HepG2 (cell line): ENCODE measurements around the gene NT5C1A. TPM values are rescaled to one million over a fixed set of nuclear protein-coding genes. Genes with fewer than 3 reads are reported as not detected.

ENCODE experiments used
- FOXO4 ChIP-seq: sonication (generic); formaldehyde crosslinking; conservative IDR thresholded peaks from 2 replicates; pipeline ENCODE4 v1.8.1; 2023; ENCODE audit warnings: missing genetic modification reagents
- MXI1 ChIP-seq: IDR thresholded peaks from 3 replicates; pipeline ENCODE4 v1.6.1; 2012; ENCODE audit warnings: low read depth, low read length, inconsistent platforms, borderline replicate concordance
- NRL ChIP-seq: sonication (generic); formaldehyde crosslinking; IDR thresholded peaks from 2 replicates; pipeline ENCODE4 v1.5.0; 2020; ENCODE audit warnings: missing genetic modification reagents, mild to moderate bottlenecking, moderate library complexity, borderline replicate concordance
- PCBP2 ChIP-seq: fragments of 200-400 bp; formaldehyde crosslinking; optimal IDR thresholded peaks from 2 replicates; pipeline ENCODE3; 2018; ENCODE audit warnings: low read length, low read depth; ENCODE audit not compliant: poor library complexity, severe bottlenecking
- POLR2G ChIP-seq: fragments of 200-400 bp; formaldehyde crosslinking; IDR thresholded peaks from 2 replicates; pipeline ENCODE4 v1.6.1; 2018; ENCODE audit warnings: mild to moderate bottlenecking, low read depth, low read length, moderate library complexity
- PRPF4 ChIP-seq: fragments of 200-400 bp; formaldehyde crosslinking; IDR thresholded peaks from 2 replicates; pipeline ENCODE4 v1.6.1; 2016; ENCODE audit warnings: low read length, low read depth; ENCODE audit not compliant: poor library complexity, severe bottlenecking
- ZBTB40 ChIP-seq, 2 experiments: fragments of 450-650 bp in 1 of 2; sonication (generic) in 1 of 2; formaldehyde crosslinking in 1 of 2; IDR thresholded peaks; 2 replicates each; pipeline versions ENCODE4 v1.6.1 to v1.8.0; 2016 to 2022; ENCODE audit warnings: antibody characterized with exemption in 1 of 2, mild to moderate bottlenecking in 1 of 2, missing genetic modification reagents in 1 of 2
- ZNF629 ChIP-seq: sonication (generic); formaldehyde crosslinking; conservative IDR thresholded peaks from 2 replicates; pipeline ENCODE4 v1.5.0; 2020; ENCODE audit warnings: missing genetic modification reagents
- ZNF792 ChIP-seq: IDR thresholded peaks from 2 replicates; pipeline ENCODE4 v1.6.1; 2016
- ZSCAN21 ChIP-seq: sonication (generic); formaldehyde crosslinking; IDR thresholded peaks from 2 replicates; pipeline ENCODE4 v1.8.0; 2022; ENCODE audit warnings: mild to moderate bottlenecking, missing genetic modification reagents, moderate library complexity, borderline replicate concordance
- polyA plus RNA-seq, 8 experiments: library from polyadenylated mRNA; depleted of rRNA in 3 of 8; stranded (reverse) in 7 of 8; unstranded in 1 of 8; fragments of >200 nt; fragmentation: Illumina TruSeq in 4 of 8; extraction: Trizol in 4 of 8; gene quantifications; 2 replicates each; pipeline versions ENCODE4 v1.2.1 to v1.2.3, GENCODE V29; 2011 to 2016; ENCODE audit warnings: low read depth in 4 of 8, missing spikeins in 1 of 8, mixed read lengths in 1 of 8; ENCODE audit not compliant: insufficient read depth in 1 of 8
- total RNA-seq, 5 experiments: library from RNA; depleted of rRNA; stranded (reverse); fragments of >200 nt; fragmentation: Illumina TruSeq; extraction: Trizol; gene quantifications; 2 replicates each; pipeline ENCODE4 v1.2.3, GENCODE V29; 2016; ENCODE audit warnings: low read depth in 1 of 5
- TF ChIP-seq, protein P1 (sequence below): IDR thresholded peaks from 2 replicates; pipeline ENCODE4 v1.6.1; 2016; ENCODE audit warnings: low read depth, missing genetic modification reagents, missing compliant biosample characterization
- TF ChIP-seq, protein P2 (sequence below), 2 experiments: fragments of 450-650 bp in 1 of 2; sonication (generic) in 1 of 2; formaldehyde crosslinking; IDR thresholded peaks; 2 replicates each; pipeline versions ENCODE4 v1.5.0 to v1.8.0; 2020 to 2022; ENCODE audit warnings: mild to moderate bottlenecking in 1 of 2, missing genetic modification reagents in 1 of 2

Gene NT5C1A
- total and polyA plus RNA-seq, 2 of the 13 experiments (the other 11 are each of a cell fraction or from before 2014, with no cell fraction given) = not detected

DNA sequence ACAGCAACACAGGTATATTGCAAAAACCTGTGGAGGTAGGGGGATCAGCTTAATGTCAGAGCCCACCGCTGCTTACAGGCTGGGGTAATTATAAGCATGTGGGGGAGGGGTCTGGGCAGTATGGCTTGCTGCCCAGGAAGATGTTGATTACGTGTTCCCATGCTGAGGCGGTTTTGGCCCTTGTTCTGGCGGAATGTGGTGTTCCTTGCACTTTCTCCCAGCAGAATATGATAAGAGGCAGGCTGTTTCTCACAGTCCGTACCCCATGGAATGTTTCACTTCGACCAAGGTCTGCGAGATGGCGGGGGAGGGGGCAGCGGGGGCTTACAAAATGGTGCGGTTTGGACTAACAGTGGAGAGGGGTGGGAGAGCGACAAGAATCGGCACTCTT lies 29.1 kb upstream of the NT5C1A start (continued):
- TF ChIP-seq, protein P1, sequence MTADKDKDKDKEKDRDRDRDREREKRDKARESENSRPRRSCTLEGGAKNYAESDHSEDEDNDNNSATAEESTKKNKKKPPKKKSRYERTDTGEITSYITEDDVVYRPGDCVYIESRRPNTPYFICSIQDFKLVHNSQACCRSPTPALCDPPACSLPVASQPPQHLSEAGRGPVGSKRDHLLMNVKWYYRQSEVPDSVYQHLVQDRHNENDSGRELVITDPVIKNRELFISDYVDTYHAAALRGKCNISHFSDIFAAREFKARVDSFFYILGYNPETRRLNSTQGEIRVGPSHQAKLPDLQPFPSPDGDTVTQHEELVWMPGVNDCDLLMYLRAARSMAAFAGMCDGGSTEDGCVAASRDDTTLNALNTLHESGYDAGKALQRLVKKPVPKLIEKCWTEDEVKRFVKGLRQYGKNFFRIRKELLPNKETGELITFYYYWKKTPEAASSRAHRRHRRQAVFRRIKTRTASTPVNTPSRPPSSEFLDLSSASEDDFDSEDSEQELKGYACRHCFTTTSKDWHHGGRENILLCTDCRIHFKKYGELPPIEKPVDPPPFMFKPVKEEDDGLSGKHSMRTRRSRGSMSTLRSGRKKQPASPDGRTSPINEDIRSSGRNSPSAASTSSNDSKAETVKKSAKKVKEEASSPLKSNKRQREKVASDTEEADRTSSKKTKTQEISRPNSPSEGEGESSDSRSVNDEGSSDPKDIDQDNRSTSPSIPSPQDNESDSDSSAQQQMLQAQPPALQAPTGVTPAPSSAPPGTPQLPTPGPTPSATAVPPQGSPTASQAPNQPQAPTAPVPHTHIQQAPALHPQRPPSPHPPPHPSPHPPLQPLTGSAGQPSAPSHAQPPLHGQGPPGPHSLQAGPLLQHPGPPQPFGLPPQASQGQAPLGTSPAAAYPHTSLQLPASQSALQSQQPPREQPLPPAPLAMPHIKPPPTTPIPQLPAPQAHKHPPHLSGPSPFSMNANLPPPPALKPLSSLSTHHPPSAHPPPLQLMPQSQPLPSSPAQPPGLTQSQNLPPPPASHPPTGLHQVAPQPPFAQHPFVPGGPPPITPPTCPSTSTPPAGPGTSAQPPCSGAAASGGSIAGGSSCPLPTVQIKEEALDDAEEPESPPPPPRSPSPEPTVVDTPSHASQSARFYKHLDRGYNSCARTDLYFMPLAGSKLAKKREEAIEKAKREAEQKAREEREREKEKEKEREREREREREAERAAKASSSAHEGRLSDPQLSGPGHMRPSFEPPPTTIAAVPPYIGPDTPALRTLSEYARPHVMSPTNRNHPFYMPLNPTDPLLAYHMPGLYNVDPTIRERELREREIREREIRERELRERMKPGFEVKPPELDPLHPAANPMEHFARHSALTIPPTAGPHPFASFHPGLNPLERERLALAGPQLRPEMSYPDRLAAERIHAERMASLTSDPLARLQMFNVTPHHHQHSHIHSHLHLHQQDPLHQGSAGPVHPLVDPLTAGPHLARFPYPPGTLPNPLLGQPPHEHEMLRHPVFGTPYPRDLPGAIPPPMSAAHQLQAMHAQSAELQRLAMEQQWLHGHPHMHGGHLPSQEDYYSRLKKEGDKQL (CRISPR knock-in tag) = no peak
- TF ChIP-seq PRPF4 (no peak), PCBP2 (no peak), ZSCAN21 (CRISPR knock-in tag) (no peak), NRL (no peak), ZNF629 (CRISPR knock-in tag) (no peak), POLR2G (no peak), ZBTB40 (IDR thresholded peaks at IDR 0.05) (no peak), ZBTB40 (CRISPR knock-in tag; IDR thresholded peaks at IDR 0.05) (no peak), ZNF792 (CRISPR knock-in tag) (no peak), MXI1 (no peak), FOXO4 (CRISPR knock-in tag) (no peak)
- TF ChIP-seq, protein P2, sequence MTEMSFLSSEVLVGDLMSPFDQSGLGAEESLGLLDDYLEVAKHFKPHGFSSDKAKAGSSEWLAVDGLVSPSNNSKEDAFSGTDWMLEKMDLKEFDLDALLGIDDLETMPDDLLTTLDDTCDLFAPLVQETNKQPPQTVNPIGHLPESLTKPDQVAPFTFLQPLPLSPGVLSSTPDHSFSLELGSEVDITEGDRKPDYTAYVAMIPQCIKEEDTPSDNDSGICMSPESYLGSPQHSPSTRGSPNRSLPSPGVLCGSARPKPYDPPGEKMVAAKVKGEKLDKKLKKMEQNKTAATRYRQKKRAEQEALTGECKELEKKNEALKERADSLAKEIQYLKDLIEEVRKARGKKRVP (CRISPR knock-in tag; IDR thresholded peaks at IDR 0.05) = no peak
